Muscle layer of duodenum (tissue), 2 donors: ENCODE data around the gene HDAC9.
A peak's percentile ranks its signal among the peaks of the same experiment; 100 is the strongest.

Experiments used
- H3K27ac ChIP-seq: one replicate; pipeline ENCODE4 v1.7.0; 2013; ENCODE audit warnings: mild to moderate bottlenecking, low read length
- H3K27me3 ChIP-seq: one replicate; pipeline ENCODE4 v1.7.0; 2013; ENCODE audit warnings: low read depth, mild to moderate bottlenecking, control low read depth, low read length
- H3K36me3 ChIP-seq, 2 donors: one replicate each; pipeline ENCODE4 v1.7.0; 2013; ENCODE audit warnings: low read length in 2 of 2, control low read depth in 1 of 2, mild to moderate bottlenecking in 1 of 2; ENCODE audit not compliant: insufficient read depth in 2 of 2, control insufficient read depth in 1 of 2
- H3K4me1 ChIP-seq, 2 donors: one replicate each; pipeline ENCODE4 v1.7.0; 2013; ENCODE audit warnings: low read length in 2 of 2, mild to moderate bottlenecking in 2 of 2, control low read depth in 1 of 2, moderate library complexity in 1 of 2; ENCODE audit not compliant: insufficient read depth in 2 of 2, control insufficient read depth in 1 of 2
- H3K4me3 ChIP-seq, 2 donors: one replicate each; pipeline ENCODE4 v1.7.0; 2013; ENCODE audit warnings: low read length in 2 of 2, low read depth in 1 of 2, mild to moderate bottlenecking in 1 of 2
- H3K9me3 ChIP-seq, 2 donors: one replicate each; pipeline ENCODE4 v1.7.0; 2013; ENCODE audit warnings: low read length in 2 of 2, control low read depth in 1 of 2, mild to moderate bottlenecking in 1 of 2; ENCODE audit not compliant: control insufficient read depth in 1 of 2
- donor health status: healthy.

The HDAC9 gene

DNA sequence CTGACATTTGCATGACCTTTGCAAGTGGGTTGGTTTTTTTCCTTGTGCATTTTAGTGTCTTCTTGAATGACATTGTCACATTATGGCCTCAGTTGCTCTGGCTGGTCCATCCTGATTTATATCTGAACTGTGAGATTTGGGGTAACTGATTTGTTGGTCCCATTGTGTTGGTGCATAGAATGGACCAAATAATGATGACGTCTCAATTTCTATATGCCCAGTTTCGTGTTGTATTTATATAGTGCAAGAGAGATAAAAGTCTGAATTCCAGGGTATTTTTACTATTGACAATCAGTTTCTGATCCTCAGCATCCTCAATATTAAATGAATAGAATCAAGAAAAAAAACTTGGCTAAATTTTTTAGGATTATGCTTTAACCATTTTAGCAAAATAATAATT lies 281.8 kb downstream of the HDAC9 start:
- H3K36me3 ChIP-seq = no peaks in the 10 kb centered on the region
- no peaks in the 10 kb centered on the region for H3K4me1 ChIP-seq
- no peak overlapping the region for H3K4me3 ChIP-seq
- H3K9me3 ChIP-seq = no peaks in the 10 kb centered on the region
- H3K27ac ChIP-seq = no peak overlapping the region
- H3K27me3 ChIP-seq = no peaks in the 10 kb centered on the region

DNA sequence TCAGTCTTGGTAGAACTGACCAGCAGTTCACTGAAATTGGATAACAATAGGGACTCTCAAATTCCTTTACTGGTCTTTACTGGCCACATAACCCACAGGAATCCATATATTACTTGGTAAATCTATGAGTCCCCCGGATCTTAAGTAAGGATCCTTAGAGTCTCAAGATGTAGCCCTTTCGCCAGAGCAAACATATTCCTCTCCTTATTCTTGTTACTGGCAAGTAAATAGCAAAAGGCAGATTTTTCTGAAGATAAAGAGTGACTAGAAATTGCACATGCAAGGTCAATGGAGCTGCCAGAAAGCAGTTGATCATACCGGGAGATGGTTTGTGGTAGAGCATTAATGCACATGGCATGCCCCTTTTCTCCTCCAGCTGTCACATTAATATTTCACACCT lies 283.0 kb downstream of the HDAC9 start:
- Histone ChIP-seq H3K36me3 (no peaks in the 10 kb centered on the region), H3K4me3 (no peak overlapping the region), H3K27me3 (no peaks in the 10 kb centered on the region), H3K27ac (no peak overlapping the region), H3K9me3 (no peaks in the 10 kb centered on the region), H3K4me1 (no peaks in the 10 kb centered on the region)

GRCh38 chr7:18780266-18780665 lies 284.7 kb downstream of the HDAC9 start:
- Histone ChIP-seq H3K4me1 (no peaks in the 10 kb centered on the region), H3K4me3 (no peak overlapping the region), H3K9me3 (no peaks in the 10 kb centered on the region), H3K36me3 (no peaks in the 10 kb centered on the region), H3K27me3 (no peaks in the 10 kb centered on the region), H3K27ac (no peak overlapping the region)

DNA sequence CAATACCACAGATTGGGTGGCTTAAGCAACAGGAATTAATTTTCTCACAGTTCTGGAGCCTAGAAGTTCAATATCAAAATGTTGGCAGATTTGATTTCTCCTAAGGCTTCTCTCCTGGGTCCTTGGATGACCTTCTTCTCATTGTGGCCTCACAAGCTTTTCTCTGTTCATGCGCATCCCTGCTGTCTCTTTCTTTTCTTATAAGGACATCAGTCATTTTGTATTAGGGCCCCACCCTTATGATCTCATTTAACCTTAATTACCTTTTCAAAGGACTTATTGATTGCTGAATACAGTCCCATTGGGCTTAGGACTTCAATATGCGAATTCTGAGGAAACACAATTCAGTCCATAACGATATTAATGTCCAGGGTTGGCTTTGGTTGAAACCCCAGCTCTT lies 285.4 kb downstream of the HDAC9 start:
- Histone ChIP-seq H3K4me3 (no peak overlapping the region), H3K4me1 (no peaks in the 10 kb centered on the region), H3K27me3 (no peaks in the 10 kb centered on the region), H3K36me3 (no peaks in the 10 kb centered on the region), H3K9me3 (no peaks in the 10 kb centered on the region), H3K27ac (no peak overlapping the region)

- Histone ChIP-seq H3K36me3 (no peaks in the 10 kb centered on the region), H3K4me1 (peaks cover 0 to 6% of the 10 kb centered on the region in 2 donors), H3K27me3 (no peaks in the 10 kb centered on the region), H3K9me3 (no peaks in the 10 kb centered on the region), H3K4me3 (no peak overlapping the region), H3K27ac (no peak overlapping the region)
Observed at GRCh38 chr7:18786196-18786727, 290.7 kb downstream of the HDAC9 start.

- H3K36me3 ChIP-seq = no peaks in the 10 kb centered on the region
- no peaks in the 10 kb centered on the region for H3K9me3 ChIP-seq
- H3K27me3 ChIP-seq = no peaks in the 10 kb centered on the region
- no peak overlapping the region for H3K27ac ChIP-seq
- H3K4me3 ChIP-seq = no peak overlapping the region
- H3K4me1 ChIP-seq = peaks cover 0 to 6% of the 10 kb centered on the region in 2 donors
Observed at GRCh38 chr7:18786796-18787195, 291.2 kb downstream of the HDAC9 start.

DNA sequence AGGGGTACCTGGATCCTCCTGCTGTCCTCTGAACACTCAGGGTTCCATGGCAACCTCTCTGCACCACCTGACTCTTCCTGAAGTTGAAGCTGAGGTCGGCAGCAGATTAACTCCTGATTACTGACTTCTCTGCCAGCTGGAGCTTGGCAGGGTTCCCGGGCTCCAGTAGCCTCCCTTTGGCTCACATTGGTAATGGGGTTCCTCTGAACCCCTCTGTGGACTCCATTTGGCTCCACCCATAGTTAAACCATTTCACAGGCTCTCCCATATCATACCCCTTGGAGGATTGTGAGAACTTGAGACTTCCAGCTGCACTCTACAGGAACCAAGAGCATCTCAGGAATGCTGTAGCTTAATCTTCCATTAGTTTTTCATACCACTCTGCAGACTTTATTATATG lies 292.5 kb downstream of the HDAC9 start:
- Histone ChIP-seq H3K4me1 (peaks cover 0 to 6% of the 10 kb centered on the region in 2 donors), H3K9me3 (no peaks in the 10 kb centered on the region), H3K27me3 (no peaks in the 10 kb centered on the region), H3K36me3 (no peaks in the 10 kb centered on the region), H3K4me3 (no peak overlapping the region), H3K27ac (no peak overlapping the region)

- Histone ChIP-seq H3K4me1 (peaks cover 0 to under 1% of the 10 kb centered on the region in 2 donors), H3K9me3 (no peaks in the 10 kb centered on the region), H3K36me3 (no peaks in the 10 kb centered on the region), H3K27me3 (no peaks in the 10 kb centered on the region), H3K4me3 (peak overlapping the region in 1 of 2 donors; percentile 42), H3K27ac (no peak overlapping the region)
Observed at GRCh38 chr7:18792871-18793595, 297.5 kb downstream of the HDAC9 start.

DNA sequence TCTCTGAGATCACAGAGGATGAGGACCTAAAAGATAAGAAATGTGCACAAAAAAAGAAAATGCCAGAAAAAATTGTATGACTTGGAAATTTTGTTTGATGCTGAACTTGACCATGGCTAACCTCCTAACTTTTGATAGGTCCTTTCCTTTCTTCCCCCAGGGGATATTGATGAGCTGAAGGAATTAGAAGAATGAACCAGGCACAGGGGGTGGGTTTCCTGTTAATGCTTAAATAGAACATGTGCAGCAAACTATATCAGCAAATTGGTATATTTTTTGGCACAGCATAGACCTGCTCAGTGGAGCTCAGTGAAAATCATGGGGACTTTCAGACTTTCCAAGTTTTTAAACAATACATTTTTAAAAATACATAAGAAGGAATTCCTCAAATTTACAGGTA lies 300.7 kb downstream of the HDAC9 start:
- no peak overlapping the region for H3K27ac ChIP-seq
- H3K36me3 ChIP-seq = no peaks in the 10 kb centered on the region

GRCh38 chr7:18798088-18798906 lies 302.7 kb downstream of the HDAC9 start:
- H3K27me3 ChIP-seq = no peaks in the 10 kb centered on the region
- no peaks in the 10 kb centered on the region for H3K36me3 ChIP-seq
- H3K4me3 ChIP-seq = no peak overlapping the region
- H3K9me3 ChIP-seq = no peaks in the 10 kb centered on the region
- no peak overlapping the region for H3K27ac ChIP-seq
- H3K4me1 ChIP-seq = no peaks in the 10 kb centered on the region

More for the DNA sequence above, 300.7 kb downstream of the HDAC9 start:
- no peak overlapping the region for H3K4me3 ChIP-seq
- no peaks in the 10 kb centered on the region for H3K9me3 ChIP-seq
- H3K27me3 ChIP-seq = no peaks in the 10 kb centered on the region
- no peaks in the 10 kb centered on the region for H3K4me1 ChIP-seq

DNA sequence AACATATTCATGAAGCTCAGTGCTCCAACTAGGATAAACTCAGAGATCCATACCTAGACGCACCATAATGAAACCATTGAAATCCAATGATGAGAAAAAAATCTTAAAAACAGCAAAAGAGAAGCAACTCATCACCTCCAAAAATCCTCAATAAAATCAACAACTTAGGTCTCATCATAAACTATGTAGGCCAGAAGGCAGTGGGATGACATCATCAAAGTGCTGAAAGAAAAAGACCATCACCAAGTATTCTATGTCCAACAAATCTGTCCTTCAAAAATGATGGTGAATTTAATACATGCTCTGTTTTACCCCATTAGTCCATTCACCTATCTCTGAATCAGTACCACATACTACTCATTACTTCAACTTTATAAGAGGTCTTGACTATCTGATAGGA lies 304.4 kb downstream of the HDAC9 start:
- H3K4me3 ChIP-seq = no peak overlapping the region
- H3K27ac ChIP-seq = no peak overlapping the region
- H3K36me3 ChIP-seq = no peaks in the 10 kb centered on the region
- H3K9me3 ChIP-seq = no peaks in the 10 kb centered on the region
- H3K27me3 ChIP-seq = no peaks in the 10 kb centered on the region
- no peaks in the 10 kb centered on the region for H3K4me1 ChIP-seq
